GM10266 (cell line): Measurements from ENCODE around the gene SBNO2.
A peak's percentile ranks its signal among the peaks of the same experiment; 100 is the strongest.

Experiments
- DNase-seq: peaks from one replicate; pipeline ENCODE4 v3.0.0; 2012; ENCODE audit errors: extremely low spot score
- TF ChIP-seq, protein P1 (sequence below): IDR thresholded peaks from 2 replicates; pipeline ENCODE4 v1.5.1; 2012; ENCODE audit warnings: mild to moderate bottlenecking, low read depth; ENCODE audit not compliant: control insufficient read depth, insufficient read depth; ENCODE audit errors: missing control alignments

SBNO2 gene

DNA sequence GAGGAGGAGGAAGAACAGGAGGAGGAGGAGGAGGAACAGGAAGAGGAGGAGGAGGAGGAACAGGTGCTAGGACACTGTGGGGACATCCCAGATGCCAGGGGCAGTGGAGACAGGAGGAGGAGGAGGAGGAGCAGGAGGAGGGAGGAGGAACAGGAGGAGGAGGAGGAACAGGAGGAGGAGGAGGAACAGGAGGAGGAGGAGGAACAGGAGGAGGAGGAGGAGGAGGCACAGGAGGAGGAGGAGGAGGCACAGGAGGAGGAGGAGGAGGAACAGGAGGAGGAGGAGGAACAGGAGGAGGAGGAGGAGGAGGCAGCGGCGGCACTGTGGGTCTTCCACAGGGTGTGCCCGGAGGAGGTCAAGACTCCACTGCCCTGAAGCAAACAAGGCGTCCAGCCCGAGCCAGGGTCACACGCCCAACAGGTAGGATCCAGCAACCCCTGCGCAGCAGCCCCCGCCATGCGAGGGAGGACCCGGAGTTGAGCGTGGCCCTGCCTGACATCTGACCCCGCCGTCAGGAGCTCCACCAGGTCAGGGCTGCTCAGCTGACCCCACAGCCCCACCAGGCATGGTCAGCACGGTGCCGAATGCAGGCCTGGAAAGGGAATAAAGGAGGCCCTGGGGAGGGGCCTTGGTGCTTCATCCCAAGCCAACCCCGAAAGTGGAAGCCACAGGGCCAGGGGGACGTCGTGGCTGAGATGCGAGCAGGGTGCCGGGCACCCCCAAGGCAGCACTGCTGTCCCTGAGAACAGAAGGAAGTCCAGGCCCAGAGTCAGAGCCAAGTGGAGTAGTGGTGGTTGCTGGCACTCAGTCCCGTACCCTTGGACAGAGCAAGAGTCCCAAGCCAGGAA lies 9.2 kb downstream of the SBNO2 start:
- TF ChIP-seq, protein P1, sequence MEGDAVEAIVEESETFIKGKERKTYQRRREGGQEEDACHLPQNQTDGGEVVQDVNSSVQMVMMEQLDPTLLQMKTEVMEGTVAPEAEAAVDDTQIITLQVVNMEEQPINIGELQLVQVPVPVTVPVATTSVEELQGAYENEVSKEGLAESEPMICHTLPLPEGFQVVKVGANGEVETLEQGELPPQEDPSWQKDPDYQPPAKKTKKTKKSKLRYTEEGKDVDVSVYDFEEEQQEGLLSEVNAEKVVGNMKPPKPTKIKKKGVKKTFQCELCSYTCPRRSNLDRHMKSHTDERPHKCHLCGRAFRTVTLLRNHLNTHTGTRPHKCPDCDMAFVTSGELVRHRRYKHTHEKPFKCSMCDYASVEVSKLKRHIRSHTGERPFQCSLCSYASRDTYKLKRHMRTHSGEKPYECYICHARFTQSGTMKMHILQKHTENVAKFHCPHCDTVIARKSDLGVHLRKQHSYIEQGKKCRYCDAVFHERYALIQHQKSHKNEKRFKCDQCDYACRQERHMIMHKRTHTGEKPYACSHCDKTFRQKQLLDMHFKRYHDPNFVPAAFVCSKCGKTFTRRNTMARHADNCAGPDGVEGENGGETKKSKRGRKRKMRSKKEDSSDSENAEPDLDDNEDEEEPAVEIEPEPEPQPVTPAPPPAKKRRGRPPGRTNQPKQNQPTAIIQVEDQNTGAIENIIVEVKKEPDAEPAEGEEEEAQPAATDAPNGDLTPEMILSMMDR = no peak
- no peak for DNase-seq

DNA sequence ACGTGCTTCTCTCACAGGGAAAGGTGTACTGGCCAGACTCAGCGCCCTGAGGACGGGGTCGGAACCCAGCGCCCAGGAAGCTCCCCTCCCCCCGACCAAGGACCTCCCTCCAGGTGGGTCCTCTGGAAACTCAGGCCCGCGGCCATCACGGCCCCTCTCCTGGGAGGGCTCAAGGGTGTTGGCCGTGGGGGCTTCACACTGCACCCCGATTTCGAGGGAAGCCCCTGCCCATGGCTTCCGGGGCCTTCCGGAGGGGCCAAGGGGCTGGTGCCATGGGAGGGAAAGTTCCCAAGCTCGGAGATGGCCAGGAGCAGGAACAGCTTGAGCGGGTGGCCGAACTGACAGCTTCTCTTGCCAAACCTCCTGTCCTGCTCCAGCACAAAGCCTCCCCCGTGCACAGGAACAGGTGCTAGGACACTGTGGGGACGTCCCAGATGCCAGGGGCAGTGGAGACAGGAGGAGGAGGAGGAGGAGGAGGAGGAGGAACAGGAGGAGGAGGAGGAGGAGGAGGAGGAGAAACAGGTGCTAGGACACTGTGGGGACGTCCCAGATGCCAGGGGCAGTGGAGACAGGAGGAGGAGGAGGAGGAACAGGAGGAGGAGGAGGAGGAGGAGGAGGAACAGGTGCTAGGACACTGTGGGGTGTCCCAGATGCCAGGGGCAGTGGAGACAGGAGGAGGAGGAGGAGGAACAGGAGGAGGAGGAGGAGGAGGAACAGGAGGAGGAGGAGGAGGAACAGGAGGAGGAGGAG lies 10.0 kb downstream of the SBNO2 start:
- TF ChIP-seq, protein P1 = no peak
- no peak for DNase-seq

DNA sequence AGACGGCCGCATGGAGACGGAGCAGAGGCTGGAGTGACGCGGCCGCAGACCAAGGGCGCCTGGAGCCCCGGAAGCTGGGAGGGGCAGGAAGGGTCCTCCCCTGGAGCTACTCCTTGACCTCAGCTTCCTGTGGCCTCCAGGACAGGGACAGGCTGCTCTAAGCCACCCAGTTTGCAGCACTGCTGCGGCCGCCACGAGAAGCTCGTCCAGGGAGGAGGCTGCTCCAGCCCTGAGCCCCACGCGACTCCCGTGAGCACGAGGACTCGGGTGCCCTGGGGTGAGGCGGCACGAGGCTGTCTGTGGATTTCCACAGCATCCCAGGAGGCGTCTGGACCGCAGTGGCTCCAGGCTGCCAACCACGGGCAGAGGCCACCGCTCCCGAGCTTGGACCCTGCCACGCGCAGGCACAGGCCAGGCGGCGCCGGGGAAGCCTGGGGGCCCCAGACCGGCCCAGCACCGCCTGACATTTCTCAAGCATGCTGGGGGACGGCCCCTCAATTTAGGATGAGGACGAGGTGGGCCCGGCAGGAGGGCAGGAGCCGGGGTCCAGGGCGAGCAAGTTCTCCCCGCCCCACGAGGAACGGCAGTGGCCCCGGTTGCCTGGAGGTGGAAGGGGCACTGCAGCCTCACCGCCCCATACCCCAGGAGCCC lies 10.7 kb downstream of the SBNO2 start:
- TF ChIP-seq, protein P1 = no peak
- no peak for DNase-seq

DNA sequence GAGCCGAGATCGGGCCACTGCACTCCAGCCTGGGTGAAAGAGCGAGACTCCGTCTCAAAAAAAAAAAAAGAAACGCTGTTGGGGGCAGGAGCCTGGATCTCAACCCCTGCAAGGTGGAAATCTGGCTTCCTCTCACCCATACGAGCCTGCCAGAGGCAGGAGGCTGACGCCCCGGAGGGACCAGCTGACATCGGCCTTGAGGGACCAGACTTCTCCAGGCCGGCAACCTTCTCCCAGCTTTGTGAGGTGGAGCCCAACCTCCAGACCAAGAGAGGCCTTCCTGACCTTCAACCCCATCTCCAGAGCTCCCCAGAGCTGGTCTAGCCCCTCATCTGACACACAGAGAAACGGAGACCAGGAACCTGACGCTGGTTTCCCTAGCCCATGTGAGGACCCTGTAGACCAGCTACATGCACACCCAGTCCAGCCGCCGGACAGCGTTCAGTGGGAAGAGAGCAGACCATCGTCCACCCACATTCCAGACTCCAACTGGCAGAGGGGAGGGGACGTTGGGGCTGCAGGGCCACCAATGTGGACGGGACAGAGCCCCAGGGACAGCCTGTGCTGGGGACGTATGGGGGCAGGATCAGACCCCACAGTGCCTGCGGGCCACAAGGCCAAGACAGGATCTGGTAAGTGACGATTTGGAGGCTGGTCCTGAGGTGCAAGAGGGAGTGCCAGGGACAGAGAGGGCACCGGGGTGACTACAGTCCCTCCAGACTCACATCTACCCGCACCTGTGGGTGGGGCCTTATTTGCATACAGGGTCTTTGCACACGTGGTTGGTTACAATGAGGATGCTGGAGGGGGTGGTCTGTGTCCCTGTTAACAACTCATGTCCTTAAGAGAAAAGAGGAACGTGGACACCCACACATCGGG lies 11.4 kb downstream of the SBNO2 start:
- DNase-seq = peak; percentile 47
- TF ChIP-seq, protein P1 = no peak

DNA sequence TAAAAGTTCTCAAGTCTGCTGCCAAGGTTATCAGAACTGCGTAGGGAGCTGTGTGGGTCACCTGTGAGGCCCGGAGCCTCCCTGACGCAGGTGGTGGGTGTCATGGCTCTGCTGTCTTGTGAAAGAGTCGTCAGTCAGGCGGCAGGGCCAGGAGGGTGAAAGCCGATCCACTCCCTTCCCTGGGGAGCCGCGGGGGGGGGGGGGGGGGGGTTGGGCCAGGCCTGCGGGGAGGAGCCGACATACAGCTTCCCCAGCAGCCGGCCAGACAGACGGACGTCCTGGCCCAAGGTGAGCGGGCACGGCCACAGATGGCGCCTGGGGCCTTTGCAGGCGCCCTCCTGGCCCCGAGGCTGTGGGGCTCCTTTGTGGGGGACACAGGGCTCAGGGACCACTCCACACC lies 12.4 kb downstream of the SBNO2 start:
- no peak for DNase-seq
- TF ChIP-seq, protein P1 = no peak

DNA sequence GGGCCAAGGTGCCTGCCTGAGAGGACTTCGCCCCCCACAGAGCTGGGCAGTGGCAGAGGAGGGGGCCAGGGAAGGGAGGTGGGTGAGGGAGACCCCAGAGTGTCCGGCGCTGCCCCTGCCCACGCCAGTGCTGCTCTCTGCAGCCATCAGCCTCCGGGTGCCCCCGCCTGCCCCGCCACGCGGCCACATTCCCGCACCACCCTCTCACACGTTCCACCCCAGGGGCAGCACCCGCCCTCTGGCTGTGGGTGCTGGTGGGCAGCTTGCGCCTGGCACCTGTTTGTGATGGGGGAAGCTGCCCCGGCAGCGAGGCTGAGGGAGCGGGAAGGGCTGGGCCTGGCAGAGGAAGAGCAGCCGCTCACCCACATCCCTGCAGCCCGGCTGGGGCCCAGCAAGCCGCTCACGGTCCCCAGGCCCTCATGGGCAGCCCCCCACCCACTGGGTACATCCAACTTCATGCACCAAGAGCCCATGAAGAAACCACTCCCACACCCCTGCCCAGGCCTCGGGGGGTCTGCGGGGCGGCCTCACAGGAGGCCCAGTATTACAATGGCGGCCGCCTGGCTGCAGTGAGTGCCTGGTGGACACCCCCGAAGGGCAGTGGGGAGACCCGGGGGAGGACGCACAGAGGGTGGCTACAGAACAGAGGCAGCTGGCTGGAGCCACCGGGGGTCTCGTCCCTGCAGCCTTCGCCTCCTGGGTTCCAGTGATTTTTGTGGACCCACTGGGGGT lies 14.0 kb downstream of the SBNO2 start:
- no peak for DNase-seq
- TF ChIP-seq, protein P1 = no peak
